H9 (cell line): ENCODE data around the gene ASGR1. TPM values are rescaled to one million over a fixed set of nuclear protein-coding genes. Genes with fewer than 3 reads are reported as not detected.

Source experiments
- DNase-seq: peaks from one replicate; pipeline ENCODE4 v3.0.0-alpha.2; 2017
- H2AFZ ChIP-seq: one replicate; pipeline ENCODE4 v1.6.1; 2013; ENCODE audit warnings: mild to moderate bottlenecking, low read length, control low read depth, moderate library complexity
- H2AK5ac ChIP-seq: 2 replicates; pipeline ENCODE4 v1.6.1; 2013; ENCODE audit warnings: low read length, control low read depth, mixed read lengths; ENCODE audit not compliant: insufficient read length
- H2BK120ac ChIP-seq: one replicate; pipeline ENCODE4 v1.6.1; 2013; ENCODE audit warnings: low read depth, mild to moderate bottlenecking, low read length, control low read depth, inconsistent platforms; ENCODE audit not compliant: poor library complexity, severe bottlenecking
- H2BK12ac ChIP-seq: 2 replicates; pipeline ENCODE4 v1.6.1; 2013; ENCODE audit warnings: low read length, control low read depth, mixed read lengths, low read depth; ENCODE audit not compliant: insufficient read length
- H2BK15ac ChIP-seq: 2 replicates; pipeline ENCODE4 v1.6.1; 2013; ENCODE audit warnings: low read depth, low read length, control low read depth
- H2BK20ac ChIP-seq: one replicate; pipeline ENCODE4 v1.6.1; 2013; ENCODE audit warnings: low read depth, mild to moderate bottlenecking, low read length, control low read depth, inconsistent platforms; ENCODE audit not compliant: poor library complexity, severe bottlenecking
- H2BK5ac ChIP-seq: 2 replicates; pipeline ENCODE4 v1.6.1; 2013; ENCODE audit warnings: low read length, control low read depth, mixed read lengths; ENCODE audit not compliant: insufficient read length
- H3K14ac ChIP-seq: 2 replicates; pipeline ENCODE4 v1.6.1; 2013; ENCODE audit warnings: low read length, control low read depth; ENCODE audit not compliant: insufficient read depth
- H3K18ac ChIP-seq: 2 replicates; pipeline ENCODE4 v1.6.1; 2013; ENCODE audit warnings: low read depth, mild to moderate bottlenecking, mixed read lengths, low read length, control low read depth; ENCODE audit not compliant: insufficient read length
- H3K23ac ChIP-seq: 2 replicates; pipeline ENCODE4 v1.6.1; 2013; ENCODE audit warnings: low read length, control low read depth, mixed read lengths, low read depth; ENCODE audit not compliant: insufficient read length
- H3K23me2 ChIP-seq: 2 replicates; pipeline ENCODE4 v1.6.1; 2013; ENCODE audit warnings: low read depth, mild to moderate bottlenecking, mixed read lengths, low read length, control low read depth; ENCODE audit not compliant: insufficient read length, poor library complexity, severe bottlenecking
- H3K27ac ChIP-seq: 2 replicates; pipeline ENCODE4 v1.5.1; 2013; ENCODE audit warnings: low read length, control low read depth, mixed read lengths, low read depth; ENCODE audit not compliant: insufficient read length
- H3K27me3 ChIP-seq: 2 replicates; pipeline ENCODE4 v1.6.1; 2013; ENCODE audit warnings: low read length, control low read depth, inconsistent platforms; ENCODE audit not compliant: insufficient read depth
- H3K4ac ChIP-seq: 2 replicates; pipeline ENCODE4 v1.6.1; 2013; ENCODE audit warnings: low read depth, mild to moderate bottlenecking, control low read depth, inconsistent platforms, low read length, moderate library complexity
- H3K4me1 ChIP-seq: 2 replicates; pipeline ENCODE4 v1.6.1; 2013; ENCODE audit warnings: low read length, control low read depth, inconsistent platforms; ENCODE audit not compliant: insufficient read depth
- H3K4me2 ChIP-seq: 2 replicates; pipeline ENCODE4 v1.6.1; 2013; ENCODE audit warnings: low read length, control low read depth, mixed read lengths; ENCODE audit not compliant: insufficient read length, insufficient read depth
- H3K56ac ChIP-seq: 2 replicates; pipeline ENCODE4 v1.6.1; 2013; ENCODE audit warnings: low read depth, mild to moderate bottlenecking, mixed read lengths, low read length, control low read depth; ENCODE audit not compliant: insufficient read length
- H3K79me1 ChIP-seq: 2 replicates; pipeline ENCODE4 v1.6.1; 2013; ENCODE audit warnings: low read depth, mild to moderate bottlenecking, moderate library complexity, low read length, control low read depth, inconsistent platforms; ENCODE audit not compliant: insufficient read depth, poor library complexity, severe bottlenecking
- H3K79me2 ChIP-seq: 2 replicates; pipeline ENCODE4 v1.6.1; 2013; ENCODE audit warnings: low read length, control low read depth, inconsistent platforms; ENCODE audit not compliant: insufficient read depth
- H3K9ac ChIP-seq: 2 replicates; pipeline ENCODE4 v1.6.1; 2013; ENCODE audit warnings: low read length, control low read depth, mixed read lengths; ENCODE audit not compliant: insufficient read length; ENCODE audit errors: extremely low read depth
- H3K9me3 ChIP-seq: one replicate; pipeline ENCODE4 v1.6.1; 2013; ENCODE audit warnings: low read depth, low read length, inconsistent platforms; ENCODE audit not compliant: control insufficient read depth
- H3T11ph ChIP-seq: one replicate; pipeline ENCODE4 v1.6.1; 2013; ENCODE audit warnings: mild to moderate bottlenecking, low read length, control low read depth, inconsistent platforms
- H4K20me1 ChIP-seq: one replicate; pipeline ENCODE4 v1.6.1; 2013; ENCODE audit not compliant: control insufficient read depth, insufficient read length, insufficient read depth
- H4K5ac ChIP-seq: 2 replicates; pipeline ENCODE4 v1.6.1; 2013; ENCODE audit warnings: low read depth, mild to moderate bottlenecking, mixed read lengths, low read length, control low read depth; ENCODE audit not compliant: insufficient read length
- H4K8ac ChIP-seq: replicated peaks from 2 replicates; pipeline ENCODE4 v1.6.1; 2013; ENCODE audit warnings: low read length, control low read depth, mixed read lengths, low read depth; ENCODE audit not compliant: insufficient read length
- H4K91ac ChIP-seq: 2 replicates; pipeline ENCODE4 v1.6.1; 2013; ENCODE audit warnings: low read depth, mild to moderate bottlenecking, moderate library complexity, mixed read lengths, low read length, control low read depth; ENCODE audit not compliant: insufficient read length
- H3K27ac Mint-ChIP-seq, 3 experiments: 2 replicates in 2 of 3; 3 replicates in 1 of 3; pipeline ENCODE4 v1.8.0; 2020 to 2021; ENCODE audit warnings: mixed read lengths in 3 of 3, mild to moderate bottlenecking in 1 of 3, moderate library complexity in 1 of 3
- H3K27me3 Mint-ChIP-seq: 2 replicates; pipeline ENCODE4 v1.8.0; 2021; ENCODE audit warnings: low read depth, mild to moderate bottlenecking, moderate library complexity, mixed read lengths
- H3K36me3 Mint-ChIP-seq, 3 experiments: 2 replicates in 2 of 3; 3 replicates in 1 of 3; pipeline ENCODE4 v1.8.0; 2020 to 2021; ENCODE audit warnings: low read depth in 3 of 3, mixed read lengths in 3 of 3; ENCODE audit not compliant: insufficient read depth in 1 of 3
- H3K4me1 Mint-ChIP-seq, 2 experiments: 2 replicates each; pipeline ENCODE4 v1.8.0; 2020; ENCODE audit warnings: mixed read lengths in 2 of 2
- H3K4me3 Mint-ChIP-seq, 2 experiments: 2 replicates in 1 of 2; 3 replicates in 1 of 2; pipeline ENCODE4 v1.8.0; 2020 to 2021; ENCODE audit warnings: mild to moderate bottlenecking in 2 of 2, mixed read lengths in 2 of 2, moderate library complexity in 1 of 2
- H3K9me3 Mint-ChIP-seq, 2 experiments: 2 replicates in 1 of 2; 3 replicates in 1 of 2; pipeline ENCODE4 v1.8.0; 2020; ENCODE audit warnings: mild to moderate bottlenecking in 2 of 2, mixed read lengths in 2 of 2, moderate library complexity in 1 of 2
- CTCF ChIP-seq: fragments of 200-600 bp; sonication (generic); conservative IDR thresholded peaks from 3 replicates; pipeline ENCODE4 v1.8.0; 2021; ENCODE audit warnings: antibody characterized with exemption, mild to moderate bottlenecking
- WGBS: extraction: QIAGEN DNeasy Blood & Tissue Kit; methylation state at CpG from one replicate; pipeline ENCODE4 v1.1.7; 2013; ENCODE audit warnings: missing lambda C conversion rate, low lambda C conversion rate, mixed read lengths; ENCODE audit not compliant: insufficient read length; ENCODE audit errors: extremely low coverage; 5-methylcytosine and 5-hydroxymethylcytosine counted together
- total RNA-seq: library from RNA; stranded (reverse); gene quantifications from 2 replicates; pipeline ENCODE4 v1.2.1, GENCODE V29; 2021

The ASGR1 gene
- total RNA-seq, 1 experiment from 2014 or later, result 5.9 TPM

GRCh38 chr17:7226721-7227710, 47.8 kb upstream of the ASGR1 start:
- Histone ChIP-seq H4K91ac (no peak overlapping the region), H3K18ac (no peak overlapping the region), H2BK120ac (no peak overlapping the region), H2BK15ac (no peak overlapping the region), H3K9ac (no peak overlapping the region), H4K20me1 (no peaks in the 10 kb centered on the region), H3K27me3 (no peaks in the 10 kb centered on the region), H3K23me2 (no peaks in the 10 kb centered on the region), H3K4ac (no peak overlapping the region), H3K23ac (no peak overlapping the region), H4K8ac (no peak overlapping the region), H2BK12ac (no peak overlapping the region), H2BK20ac (no peak overlapping the region), H4K5ac (no peak overlapping the region), H2AK5ac (no peak overlapping the region), H3K27ac (no peak overlapping the region), H3T11ph (no peak overlapping the region), H2AFZ (no peak overlapping the region), H3K9me3 (no peaks in the 10 kb centered on the region), H3K79me2 (peaks cover 3% of the 10 kb centered on the region; the same call in 1 of the 2 replicates), H3K4me1 (no peaks in the 10 kb centered on the region), H2BK5ac (no peak overlapping the region), H3K56ac (no peak overlapping the region), H3K79me1 (peaks cover 7% of the 10 kb centered on the region), H3K4me2 (no peak overlapping the region), H3K14ac (no peak overlapping the region)
- Mint-ChIP-seq H3K4me1 (peaks cover 4 to 7% of the 10 kb centered on the region in 2 experiments), H3K27ac (no peak overlapping the region), H3K27me3 (peaks cover 1% of the 10 kb centered on the region; the same call in 1 of the 2 replicates), H3K36me3 (peaks cover 37 to 82% (median 81%) of the 10 kb centered on the region in 3 experiments; a peak in 6 of 7 replicates), H3K4me3 (no peak overlapping the region), H3K9me3 (no peaks in the 10 kb centered on the region; a peak in 1 of 5 replicates)
- no peak for TF ChIP-seq CTCF
- DNase-seq, result no peak
- no CpG with 5 or more reads among the region's 31 CpGs for WGBS
